Endothelial cell of umbilical vein (primary cell): Measurements from ENCODE around the gene SPRN. TPM values are rescaled to one million over a fixed set of nuclear protein-coding genes. Genes with fewer than 3 reads are reported as not detected.
"Not testable (repeated sequence)": the region's sequence is repeated elsewhere in the genome, so short reads cannot be mapped to it uniquely, and the experiment has no call there.

Experiments
- BruUV-seq: library from RNA; stranded (reverse); fragments of 400-500 nt; replicated peaks from 2 replicates; lab custom pipeline; 2021; lab: Mats Ljungman, UMichigan
- CTCF ChIA-PET: fragments of 300-600, 350-600 bp; sonication (Branson Sonifier 250); formaldehyde crosslinking; loops from one replicate; lab custom pipeline; 2021; ENCODE audit warnings: antibody characterized with exemption, inconsistent platforms; lab: Charles Lee
- POLR2A ChIA-PET: fragments of 300-600, 350-600 bp; sonication (Branson Sonifier 250); formaldehyde crosslinking; loops from one replicate; lab custom pipeline; 2021; ENCODE audit warnings: antibody characterized with exemption, inconsistent platforms; lab: Charles Lee
- DNase-seq: peaks from one replicate; pipeline ENCODE4 v3.0.0-alpha.2; 2011; ENCODE audit warnings: low read depth, low spot score
- FAIRE-seq: peaks from 2 replicates; lab custom pipeline; 2011; peaks lifted over from hg19 to GRCh38; lab: Jason Lieb, UNC
- H2AFZ ChIP-seq: 2 replicates; pipeline ENCODE4 v1.6.0; 2012; ENCODE audit warnings: low read depth, low read length, control low read depth, inconsistent platforms
- H3K27ac ChIP-seq: 2 replicates; pipeline ENCODE4 v1.5.1; 2011; ENCODE audit warnings: low read depth, mild to moderate bottlenecking, control low read depth, low read length, moderate library complexity; ENCODE audit not compliant: insufficient read depth
- H3K27me3 ChIP-seq, 2 experiments: 2 replicates each; pipeline versions ENCODE4 v1.6.0 to v1.6.1; 2011; ENCODE audit warnings: low read length in 2 of 2, mixed read lengths in 1 of 2; ENCODE audit not compliant: control insufficient read depth in 2 of 2, insufficient read depth in 2 of 2
- H3K36me3 ChIP-seq, 2 experiments: 2 replicates in 1 of 2; 3 replicates in 1 of 2; pipeline ENCODE4 v1.5.1; 2011; ENCODE audit warnings: low read length in 2 of 2, mild to moderate bottlenecking in 1 of 2, moderate library complexity in 1 of 2; ENCODE audit not compliant: control insufficient read depth in 2 of 2, insufficient read depth in 2 of 2; ENCODE audit errors: extremely low read depth in 1 of 2
- H3K4me1 ChIP-seq: 3 replicates; pipeline ENCODE4 v1.5.1; 2011; ENCODE audit warnings: mild to moderate bottlenecking, low read length; ENCODE audit not compliant: control insufficient read depth, insufficient read depth; ENCODE audit errors: extremely low read depth
- H3K4me2 ChIP-seq: 2 replicates; pipeline ENCODE4 v1.6.1; 2011; ENCODE audit warnings: low read length, control low read depth, mixed read lengths; ENCODE audit not compliant: insufficient read depth
- H3K4me3 ChIP-seq, 3 experiments: fragments of 200-600 bp in 1 of 3; sonication (generic), shearing (Covaris generic) in 1 of 3; replicated peaks in 1 of 3; 2 replicates each; pipeline ENCODE4 v1.5.1; 2011 to 2016; ENCODE audit warnings: control low read depth in 3 of 3, low read length in 3 of 3, mild to moderate bottlenecking in 2 of 3, inconsistent platforms in 1 of 3, low read depth in 1 of 3, moderate library complexity in 1 of 3; ENCODE audit not compliant: insufficient read depth in 1 of 3
- H3K79me2 ChIP-seq: 2 replicates; pipeline ENCODE4 v1.6.0; 2012; ENCODE audit warnings: low read length, inconsistent platforms; ENCODE audit not compliant: control insufficient read depth, insufficient read depth
- H3K9ac ChIP-seq: replicated peaks from 2 replicates; pipeline ENCODE3; 2011; ENCODE audit warnings: low read length, control low read depth; ENCODE audit not compliant: insufficient read depth; ENCODE audit errors: extremely low read depth
- H3K9me1 ChIP-seq: replicated peaks from 3 replicates; pipeline ENCODE4 v1.6.0; 2011; ENCODE audit warnings: mild to moderate bottlenecking, low read length; ENCODE audit not compliant: control insufficient read depth, insufficient read depth; ENCODE audit errors: extremely low read depth
- H3K9me3 ChIP-seq: replicated peaks from 2 replicates; pipeline ENCODE4 v1.5.1; 2012; ENCODE audit warnings: low read length, inconsistent platforms; ENCODE audit not compliant: control insufficient read depth, insufficient read depth
- H4K20me1 ChIP-seq: replicated peaks from 2 replicates; pipeline ENCODE3; 2011; ENCODE audit warnings: mild to moderate bottlenecking, low read length; ENCODE audit not compliant: control insufficient read depth, insufficient read depth; ENCODE audit errors: extremely low read depth
- dilution Hi-C: fragments of 300-500 bp; cut with MboI; formaldehyde crosslinking; loops from one replicate; pipeline ENCODE4 v1.15.0; 2019; ENCODE audit warnings: low sequenced_read_pairs; ENCODE audit not compliant: extremely low pct_ligation_motif_present
- intact Hi-C: fragments of 100-400 bp; cut with micrococcal nuclease; formaldehyde crosslinking; loops from one replicate; pipeline ENCODE4 v1.10.0; 2022
- polyA plus RNA-seq, 4 experiments: library from polyadenylated mRNA; depleted of rRNA in 3 of 4; stranded (reverse) in 3 of 4; unstranded in 1 of 4; fragments of >200 nt; gene quantifications; 2 replicates each; pipeline versions ENCODE4 v1.2.1 to v1.2.3, GENCODE V29; 2011 to 2012; ENCODE audit warnings: missing spikeins in 1 of 4
- total RNA-seq: library from RNA; stranded (reverse); gene quantifications from 2 replicates; pipeline ENCODE4 v1.2.3, GENCODE V29; 2021

Gene SPRN
- total and polyA plus RNA-seq, 2 donors (not counting 3 experiments of a cell fraction or from before 2014, with no cell fraction given): 0.13 TPM; not detected in 1

GRCh38 chr10:133431888-133432613, 7.6 kb upstream of the SPRN start:
- H3K4me1 ChIP-seq, dilution Hi-C loops, DNase-seq, intact Hi-C loops, H4K20me1 ChIP-seq, FAIRE-seq, H3K4me3 ChIP-seq, H2AFZ ChIP-seq, H3K27me3 ChIP-seq, H3K9ac ChIP-seq, H3K27ac ChIP-seq, H3K9me1 ChIP-seq, POLR2A ChIA-PET, CTCF ChIA-PET, H3K79me2 ChIP-seq, H3K9me3 ChIP-seq, BruUV-seq, H3K36me3 ChIP-seq, H3K4me2 ChIP-seq: not testable (repeated sequence)

GRCh38 chr10:133429571-133429970, 5.1 kb upstream of the SPRN start:
- H3K9me1 ChIP-seq, dilution Hi-C loops, BruUV-seq, H3K36me3 ChIP-seq, intact Hi-C loops, DNase-seq, FAIRE-seq, H4K20me1 ChIP-seq, H3K79me2 ChIP-seq, H3K4me2 ChIP-seq, H3K27me3 ChIP-seq, H3K9me3 ChIP-seq, H3K4me3 ChIP-seq, H3K4me1 ChIP-seq, H3K9ac ChIP-seq, H3K27ac ChIP-seq, H2AFZ ChIP-seq, POLR2A ChIA-PET: not testable (repeated sequence)
- CTCF ChIA-PET: interaction anchor here (0.8 kb wide), 1 partner anchor 9 kb away, joined by 4 read pairs; no protein-coding TSS in a partner anchor

GRCh38 chr10:133424102-133424501, 323 bp downstream of the SPRN start:
- H3K4me1 ChIP-seq, H3K9me3 ChIP-seq, H3K4me3 ChIP-seq, H3K9ac ChIP-seq, H3K36me3 ChIP-seq, H3K4me2 ChIP-seq, H3K27ac ChIP-seq, H2AFZ ChIP-seq, DNase-seq, dilution Hi-C loops, H3K27me3 ChIP-seq, H3K79me2 ChIP-seq, H3K9me1 ChIP-seq, POLR2A ChIA-PET, H4K20me1 ChIP-seq, CTCF ChIA-PET, intact Hi-C loops, FAIRE-seq, BruUV-seq: not testable (repeated sequence)
